Activated CD4-positive, alpha-beta T cell treated with anti-CD3 and anti-CD28 coated beads for 4 hours (primary cell): ENCODE results near the gene BTF3.

ENCODE experiments used
- DNase-seq, 2 donors: peaks; one replicate each; pipeline ENCODE4 v3.0.0-alpha.2; 2020

The BTF3 gene

DNA sequence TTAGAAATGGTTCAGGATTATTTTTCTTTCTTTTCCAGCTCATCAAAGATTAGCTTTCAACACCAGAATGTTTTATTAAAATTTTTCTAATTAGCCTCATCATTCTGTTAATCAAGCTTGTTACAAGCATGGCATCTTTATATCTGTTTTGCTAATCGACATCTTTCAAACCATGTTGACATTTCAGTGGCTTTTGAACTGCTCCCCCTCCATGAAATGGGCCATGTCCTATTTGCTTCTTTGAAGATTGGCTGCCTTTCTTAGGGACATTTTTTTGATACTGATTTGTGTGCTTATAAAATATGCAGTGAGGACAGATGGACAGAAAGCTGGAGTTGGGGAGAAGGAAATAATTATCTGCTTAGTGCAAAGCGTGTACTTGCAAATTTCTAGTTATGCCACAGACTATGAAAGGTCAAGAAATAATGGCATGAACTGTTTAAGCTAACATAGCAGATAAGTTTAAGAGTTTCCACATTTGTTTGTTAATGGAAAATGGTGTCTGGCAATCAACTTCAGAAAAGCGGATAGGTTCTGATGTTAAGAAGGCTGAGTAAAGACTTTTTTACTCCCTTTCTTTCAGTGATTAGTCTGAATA, 27.5 kb downstream of the BTF3 start:
- no peak for DNase-seq

- DNase-seq, result no peak
These were observed 30.0 kb downstream of the BTF3 start for GRCh38 chr5:73528248-73528647.

DNA sequence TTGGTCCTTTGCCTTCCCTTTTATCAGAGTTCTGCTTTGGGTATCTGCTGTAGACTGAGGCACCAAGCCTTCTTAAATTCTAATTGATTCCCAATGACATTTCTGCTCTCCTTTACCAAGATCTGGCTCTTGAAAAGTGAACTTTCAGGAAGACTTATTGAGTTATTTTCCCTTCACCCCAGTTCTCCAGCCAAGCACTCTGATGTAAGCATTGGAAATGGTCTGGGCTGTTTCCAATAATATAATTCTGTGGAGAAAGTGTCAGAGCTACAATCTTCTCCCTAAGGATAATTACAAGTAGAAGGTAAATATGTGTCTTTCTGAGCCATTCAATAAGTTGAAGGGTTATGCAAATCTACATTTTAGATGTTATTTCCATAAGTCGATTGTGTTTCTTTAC, 30.8 kb downstream of the BTF3 start:
- DNase-seq, result no peak

DNA sequence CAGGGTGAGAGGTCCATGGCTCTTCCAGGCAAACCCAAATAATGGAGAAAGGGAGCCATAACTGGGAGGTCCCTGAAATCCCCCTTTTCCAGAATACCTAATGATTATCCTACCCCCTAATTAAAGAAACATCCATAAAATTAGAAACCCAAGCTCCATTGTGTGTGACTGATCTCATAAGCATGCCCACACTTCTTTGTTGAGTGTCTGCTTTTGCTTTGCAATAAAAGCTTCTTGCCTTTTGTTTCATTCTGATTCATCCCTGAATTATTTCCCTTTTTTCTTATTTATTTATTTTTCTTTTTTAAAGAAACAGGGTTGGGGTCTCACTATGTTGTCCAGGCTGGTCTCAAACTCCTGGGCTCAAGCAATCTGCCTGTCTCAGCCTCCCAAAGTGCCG, 33.1 kb downstream of the BTF3 start:
- DNase-seq, result no peak

- no peak for DNase-seq
These were observed 34.0 kb downstream of the BTF3 start for GRCh38 chr5:73532195-73532594.

GRCh38 chr5:73534011-73534644, 35.9 kb downstream of the BTF3 start:
- DNase-seq, result no peak

DNA sequence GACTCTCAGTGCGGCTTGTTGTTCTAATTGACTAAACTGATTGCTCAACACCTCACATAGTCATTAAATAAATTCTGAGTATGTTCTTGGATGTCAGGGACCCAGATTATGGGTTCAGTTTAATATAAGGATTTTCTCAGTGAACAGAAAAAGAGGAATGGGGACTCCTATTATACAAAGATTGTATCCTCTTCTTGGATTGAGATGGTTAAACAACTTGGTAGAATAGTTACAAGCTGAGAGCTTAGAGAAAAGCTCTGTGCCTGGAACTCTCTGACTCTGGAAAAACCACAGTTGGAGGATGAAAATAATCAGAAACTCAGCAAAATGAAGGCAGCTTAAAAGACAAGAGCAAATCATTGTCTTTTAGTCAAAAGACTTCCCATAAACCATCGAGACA, 36.7 kb downstream of the BTF3 start:
- no peak for DNase-seq

DNA sequence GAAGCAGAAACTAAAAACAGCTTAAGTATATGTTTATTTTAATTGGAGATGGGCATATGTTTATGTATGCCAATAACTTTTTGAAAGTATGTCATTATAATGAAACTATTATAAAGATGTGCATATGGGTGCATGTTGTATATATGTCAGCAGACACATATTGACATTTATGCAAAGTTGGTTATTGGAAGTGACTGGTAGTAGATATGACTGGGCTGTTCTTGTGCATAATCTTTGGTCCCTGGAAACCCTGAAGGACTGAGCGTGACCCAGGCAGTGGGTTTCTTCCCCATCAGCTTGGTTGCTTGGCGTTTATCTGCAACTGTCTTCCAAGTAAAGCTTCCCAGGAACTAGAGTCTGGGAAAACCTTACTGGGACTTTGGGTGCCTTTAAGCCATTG, 41.5 kb downstream of the BTF3 start:
- DNase-seq, result no peak

- DNase-seq, result no peak
These were observed 42.0 kb downstream of the BTF3 start for GRCh38 chr5:73540192-73540591.

DNA sequence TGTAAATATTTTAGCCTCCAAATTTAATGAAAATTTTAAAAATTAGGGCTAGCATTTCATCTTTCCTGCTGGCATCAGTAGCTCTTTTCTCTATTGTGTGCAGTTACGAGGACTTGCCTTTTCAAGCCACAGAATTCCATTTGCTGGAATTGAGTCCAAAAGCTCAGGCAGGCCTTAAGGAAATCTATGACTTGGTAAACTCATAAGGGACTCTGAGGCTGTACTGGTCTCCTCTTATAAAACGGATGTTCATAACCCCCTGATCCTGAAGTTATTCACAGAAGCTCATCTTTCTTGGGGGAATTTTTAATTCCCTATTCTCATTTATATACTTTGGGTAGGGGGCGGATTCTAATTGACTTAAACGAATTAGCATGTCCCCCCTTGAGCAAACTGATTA, 43.8 kb downstream of the BTF3 start:
- DNase-seq, result no peak

DNA sequence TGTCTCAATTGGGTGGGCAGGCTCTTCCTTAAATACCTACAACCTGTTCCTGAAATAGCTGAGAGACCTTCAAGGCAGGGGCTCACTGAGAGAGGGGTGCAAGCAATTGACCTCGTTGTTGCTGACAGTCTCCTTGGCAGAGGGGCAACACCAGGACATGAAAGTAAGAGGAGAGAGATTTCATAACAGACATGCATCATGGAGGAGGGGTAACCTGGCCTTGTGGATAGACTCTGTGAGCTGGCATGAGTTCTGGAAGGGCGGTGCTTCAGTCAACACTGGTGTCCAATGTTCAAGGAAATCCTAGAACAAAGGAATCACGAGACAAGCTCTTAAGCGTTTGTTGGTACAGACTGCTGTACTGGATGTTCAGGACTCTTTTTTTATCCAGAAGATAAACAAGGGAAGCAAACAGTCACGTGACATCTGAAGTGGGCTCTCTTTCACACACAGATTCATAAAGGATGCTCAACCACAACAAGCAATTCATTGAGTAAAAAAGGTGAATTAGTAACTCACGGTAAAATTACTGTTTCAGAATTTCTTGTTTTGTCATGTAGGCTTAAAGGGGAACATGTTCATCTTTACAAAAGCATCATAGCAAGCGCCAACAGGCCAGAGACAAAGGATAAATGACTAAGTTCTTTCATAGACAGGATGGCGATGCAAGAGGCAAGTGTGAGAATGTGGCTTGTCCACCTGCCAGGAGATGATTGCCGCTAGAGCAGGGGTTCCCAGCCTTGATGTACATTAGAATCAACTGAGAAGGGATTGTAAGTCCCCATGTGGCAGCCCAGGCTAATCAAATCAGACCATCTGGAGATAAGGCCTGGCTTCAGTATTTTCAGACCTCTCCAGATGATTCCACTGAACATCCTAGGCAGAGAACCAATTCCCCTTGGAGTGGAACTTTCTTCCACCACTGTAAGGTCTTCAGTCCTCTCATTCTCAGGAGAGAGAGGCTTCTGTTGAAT, 46.5 kb downstream of the BTF3 start:
- no peak for DNase-seq

GRCh38 chr5:73545403-73545779, 47.1 kb downstream of the BTF3 start:
- DNase-seq, result no peak

- DNase-seq, result no peak
These were observed 51.8 kb downstream of the BTF3 start for GRCh38 chr5:73550016-73550415.

DNA sequence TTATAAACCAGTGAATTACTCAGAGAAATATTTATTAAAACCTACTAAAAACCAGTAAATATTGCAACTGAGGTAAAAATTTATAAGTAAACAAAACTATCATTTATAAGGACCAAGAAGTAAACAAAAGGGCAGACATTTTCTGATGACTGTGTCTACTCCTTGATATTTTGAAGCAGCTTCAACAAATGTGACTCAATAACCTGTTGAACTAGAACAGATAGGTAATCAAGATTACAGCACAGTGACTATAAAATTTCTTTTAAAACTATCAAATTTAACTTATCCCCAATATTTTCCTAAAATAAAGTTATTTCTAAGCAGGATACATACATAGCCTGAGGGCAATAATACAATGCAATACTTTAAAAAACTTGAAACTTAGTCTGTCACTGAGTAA, 54.4 kb downstream of the BTF3 start:
- no peak for DNase-seq
